Lower leg skin (tissue), 3 donors: ENCODE measurements around the gene TBC1D8.

Source experiments
- CTCF ChIP-seq, 3 donors: fragments of 450-650 bp; IDR thresholded peaks; one replicate each; pipeline ENCODE4 v1.5.1; 2016; ENCODE audit warnings: antibody characterized with exemption in 3 of 3, mild to moderate bottlenecking in 3 of 3, moderate library complexity in 2 of 3
- POLR2A ChIP-seq, 2 donors: fragments of 450-650 bp; IDR thresholded peaks; one replicate each; pipeline ENCODE4 v1.6.1; 2016 to 2017; ENCODE audit warnings: antibody characterized with exemption in 2 of 2, mild to moderate bottlenecking in 1 of 2, moderate library complexity in 1 of 2

GRCh38 chr2:101147062-101147461, 4.1 kb downstream of the TBC1D8 start:
- TF ChIP-seq CTCF (IDR thresholded peaks at IDR 0.05) = no peak
- TF ChIP-seq POLR2A (IDR thresholded peaks at IDR 0.05) = no peak
